ENCODE results near the gene KRT7.

The KRT7 gene

GRCh38 chr12:52232674-52233461 is at the start of gene KRT7:
Gene KRT7 (plus strand): TSS chr12:52233243. CDS start chr12:52233297, 54 bp downstream.
- no peak for DNase-seq (ENCODE audit: low read depth in 2 of 2)

- no peak for DNase-seq (ENCODE audit: low read depth in 2 of 2)
Measured at GRCh38 chr12:52183544-52183910, 49.5 kb upstream of the KRT7 start.

DNA sequence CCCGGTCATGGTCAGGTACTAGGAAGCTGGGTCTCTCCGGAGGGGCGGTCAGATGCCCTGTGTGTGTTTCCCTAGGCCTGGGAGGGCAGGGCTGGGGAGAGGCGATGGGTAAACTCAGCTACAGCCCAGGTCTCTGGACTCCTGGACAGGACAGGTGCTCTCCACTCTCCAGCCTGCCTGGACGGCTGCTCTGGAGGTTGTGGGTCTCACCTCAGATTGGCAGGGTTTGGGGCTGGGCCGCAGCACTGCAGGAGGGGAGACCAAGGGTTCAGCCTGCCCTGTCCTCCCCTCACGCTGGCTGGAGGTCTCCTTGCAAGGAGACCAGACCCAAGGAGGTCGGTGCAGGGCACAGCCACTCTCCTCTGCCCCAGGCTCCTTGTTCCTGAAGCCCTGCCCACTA is 49.1 kb upstream of the KRT7 start:
- DNase-seq (ENCODE audit: low read depth in 2 of 2): no peak

DNA sequence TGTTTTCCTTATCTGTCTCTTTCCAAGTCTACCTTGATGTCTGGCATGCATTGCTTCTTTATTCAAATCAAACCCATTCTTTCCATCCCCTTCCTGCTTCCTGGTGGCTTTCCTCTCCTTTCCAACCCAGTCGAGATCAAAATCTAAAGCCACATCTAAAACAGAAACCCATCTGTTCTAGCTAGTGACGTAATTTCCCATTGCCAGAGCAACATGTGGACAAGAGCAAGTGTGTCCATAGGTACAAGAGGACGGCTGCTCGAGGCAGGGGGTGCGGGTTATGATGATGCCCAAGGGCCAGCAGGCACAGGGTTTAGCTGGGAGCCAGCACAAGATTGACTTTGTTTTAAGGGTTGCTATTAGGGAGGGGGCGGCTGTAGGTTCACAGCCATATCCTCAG is 48.2 kb upstream of the KRT7 start:
- DNase-seq (ENCODE audit: low read depth in 2 of 2): no peak

DNA sequence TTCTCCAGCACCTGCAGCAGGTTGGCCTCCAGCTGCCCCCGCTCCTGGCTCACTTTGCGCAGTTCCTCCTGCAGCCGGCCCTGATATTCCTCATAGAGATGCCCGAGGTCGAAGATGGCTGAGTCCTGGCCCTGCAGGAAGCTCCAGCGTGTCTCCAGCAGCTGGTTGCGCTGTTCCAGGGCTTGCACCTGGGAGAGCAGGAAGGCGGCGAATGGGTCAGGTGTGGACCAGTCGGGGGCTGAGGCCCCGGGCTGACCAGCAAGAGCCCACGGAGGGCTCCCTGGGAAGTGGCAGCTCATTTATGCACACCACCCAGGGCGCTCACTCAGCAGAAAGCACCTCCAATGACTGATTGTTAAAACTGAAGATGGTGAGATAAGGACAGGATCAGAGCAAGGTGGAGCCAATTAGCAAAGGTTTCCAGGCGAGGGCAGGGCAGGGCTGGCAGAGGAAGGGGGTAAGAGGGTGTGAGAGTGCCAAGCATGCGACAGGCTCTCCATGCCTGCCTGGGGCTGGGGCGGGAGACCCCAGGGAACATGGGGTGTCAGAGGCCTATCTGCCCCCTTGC is 47.6 kb upstream of the KRT7 start:
- no peak for DNase-seq (ENCODE audit: low read depth in 2 of 2)

DNA sequence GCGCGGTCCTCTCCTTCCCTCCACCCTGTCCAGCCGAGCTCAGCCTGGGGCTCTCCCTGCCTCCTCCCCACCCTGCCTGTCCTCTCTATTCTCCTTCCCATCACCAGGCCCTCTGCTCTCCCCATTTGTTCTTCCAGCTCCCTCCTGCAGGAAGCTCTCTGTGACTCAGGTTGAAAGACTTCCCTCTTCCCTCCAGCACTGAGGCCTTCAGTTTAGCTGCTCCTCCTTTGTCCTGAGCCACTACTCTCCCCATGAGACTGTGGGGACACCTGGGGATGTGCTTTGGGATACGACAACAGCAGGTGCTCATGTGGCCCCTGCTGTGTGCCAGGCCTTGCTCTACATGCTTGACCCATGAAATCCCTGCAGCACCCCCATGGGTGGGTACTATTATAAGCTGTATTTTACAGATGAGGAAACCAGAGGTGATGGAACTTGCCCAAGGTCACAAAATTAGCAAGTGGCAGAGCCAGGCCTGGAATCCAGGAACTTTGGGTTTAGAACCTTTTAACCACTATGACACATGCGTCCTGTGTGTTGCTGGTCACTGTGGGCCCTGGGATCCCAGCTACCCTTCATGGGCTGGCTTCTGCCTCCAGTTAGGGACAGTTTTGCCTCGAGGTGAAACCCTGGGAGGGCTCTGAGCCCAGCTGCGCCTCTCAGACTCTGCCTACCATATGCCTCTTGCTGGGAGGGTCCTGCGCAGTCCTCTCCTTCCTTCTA is 46.8 kb upstream of the KRT7 start:
- DNase-seq (ENCODE audit: low read depth in 2 of 2): no peak

- DNase-seq (ENCODE audit: low read depth in 2 of 2): no peak
Measured at GRCh38 chr12:52187206-52187605, 45.8 kb upstream of the KRT7 start.

GRCh38 chr12:52187640-52188039 is 45.4 kb upstream of the KRT7 start:
- no peak for DNase-seq (ENCODE audit: low read depth in 2 of 2)

DNA sequence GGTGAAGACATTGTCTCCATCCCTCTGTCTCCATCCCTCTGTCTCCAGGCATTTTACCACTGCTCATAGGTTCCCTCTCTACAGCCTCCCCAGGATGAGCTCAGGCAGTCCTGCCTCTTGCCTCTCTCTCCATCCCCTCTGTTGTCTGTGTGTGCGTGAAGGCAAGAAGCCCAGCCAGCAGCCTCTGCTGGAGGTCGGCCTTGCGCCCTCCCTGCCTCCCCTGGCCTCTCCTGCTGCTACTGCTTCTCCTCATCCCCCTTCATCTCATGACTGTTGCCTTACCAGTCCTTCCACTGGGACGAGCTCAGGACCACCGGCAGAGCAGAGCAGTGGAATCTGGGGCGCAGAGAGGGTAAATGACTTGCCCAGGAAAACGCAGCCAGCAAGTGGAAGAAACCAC is 44.4 kb upstream of the KRT7 start:
- DNase-seq (ENCODE audit: low read depth in 2 of 2): no peak

DNA sequence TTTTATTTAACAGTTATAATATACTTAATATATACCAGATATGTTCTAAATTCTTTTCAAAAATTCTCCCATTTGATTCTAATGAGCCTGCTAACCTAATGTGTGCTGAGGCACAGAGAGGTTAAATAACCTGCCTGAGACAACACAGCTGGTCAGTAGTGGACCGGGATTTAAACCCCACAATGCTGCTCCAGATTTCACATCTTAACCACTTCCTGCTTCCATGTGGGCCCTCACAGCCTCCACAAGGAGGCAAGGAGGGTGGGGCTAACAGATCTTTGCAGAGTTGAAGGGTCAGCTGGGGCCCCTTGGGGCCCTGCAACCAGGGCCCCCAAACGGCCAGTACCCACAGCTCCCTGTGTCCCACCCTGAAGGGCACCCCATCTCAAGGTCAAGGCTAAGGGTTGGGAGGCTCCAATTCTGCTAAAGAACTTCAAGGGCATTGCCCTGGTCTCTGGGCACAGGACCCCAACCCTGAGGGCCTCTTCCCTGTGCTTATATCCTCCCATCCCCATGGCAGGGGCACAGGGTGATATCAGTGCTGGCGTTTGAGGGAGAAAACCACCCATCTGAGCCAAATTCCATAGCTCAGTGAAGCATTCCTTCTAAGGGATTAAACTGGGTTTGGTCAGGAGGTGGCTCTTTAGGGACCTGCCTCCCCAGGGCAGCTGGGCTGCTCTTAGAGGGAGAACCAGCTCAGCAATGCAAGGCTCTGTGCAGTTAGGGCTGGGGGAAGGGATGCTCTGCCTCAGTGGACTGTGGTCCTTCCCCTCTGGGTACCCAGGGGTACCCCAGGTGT is 43.5 kb upstream of the KRT7 start:
- no peak for DNase-seq (ENCODE audit: low read depth in 2 of 2)

- DNase-seq (ENCODE audit: low read depth in 2 of 2): no peak
Measured at GRCh38 chr12:52190860-52191729, 41.9 kb upstream of the KRT7 start.

DNA sequence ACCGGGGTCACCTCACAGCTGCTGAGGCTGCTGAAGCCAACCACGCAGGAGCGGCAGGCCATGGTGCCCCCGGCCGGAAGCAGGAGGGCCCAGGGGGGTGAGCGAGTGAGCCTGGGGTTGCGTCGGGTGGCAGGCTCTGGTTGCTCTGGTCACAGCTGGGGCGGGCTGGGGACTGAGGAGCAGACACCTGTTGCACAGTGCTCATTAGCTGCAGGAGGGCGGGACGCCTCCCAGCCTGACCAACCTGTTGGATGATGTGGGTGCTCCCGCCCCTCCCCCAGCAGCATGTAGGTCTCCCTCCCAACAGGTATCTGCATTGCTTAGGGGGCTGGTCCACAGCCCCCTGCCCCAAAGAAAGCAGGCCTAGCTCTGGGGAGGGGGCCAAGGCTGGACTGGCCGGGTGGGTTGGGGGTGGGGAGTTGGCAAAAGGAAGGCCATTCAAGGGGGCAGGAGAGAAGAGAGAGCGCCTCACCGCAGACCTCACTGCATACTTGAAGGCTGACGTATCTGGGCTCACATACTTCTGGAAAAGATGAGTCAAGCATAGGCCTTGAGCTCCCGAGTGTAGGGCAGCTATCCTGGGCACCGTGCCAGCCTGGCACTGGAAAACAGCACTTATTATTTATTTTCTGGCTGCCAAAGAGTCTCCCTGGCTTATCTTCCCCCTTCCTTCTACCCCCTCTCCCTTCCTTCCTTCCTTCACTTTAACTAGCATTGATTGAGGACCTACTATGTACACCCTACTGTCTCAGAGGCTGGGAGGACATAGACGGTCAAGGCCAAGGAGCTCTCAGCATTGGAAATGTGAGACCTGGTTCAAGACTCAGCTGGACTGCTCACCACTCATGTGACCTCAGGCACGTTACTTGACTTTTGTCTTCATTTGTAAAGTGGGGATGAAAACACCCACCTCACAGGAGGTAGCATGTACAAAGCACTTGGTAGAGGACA is 40.9 kb upstream of the KRT7 start, which contains the start of gene KRT80:
KRT80 (minus strand) TSS at position 174 of the 951 bp plus-strand sequence; CDS start at position 62, 112 bp downstream.
- DNase-seq (ENCODE audit: low read depth in 2 of 2): peak; percentile 13 to 19

DNA sequence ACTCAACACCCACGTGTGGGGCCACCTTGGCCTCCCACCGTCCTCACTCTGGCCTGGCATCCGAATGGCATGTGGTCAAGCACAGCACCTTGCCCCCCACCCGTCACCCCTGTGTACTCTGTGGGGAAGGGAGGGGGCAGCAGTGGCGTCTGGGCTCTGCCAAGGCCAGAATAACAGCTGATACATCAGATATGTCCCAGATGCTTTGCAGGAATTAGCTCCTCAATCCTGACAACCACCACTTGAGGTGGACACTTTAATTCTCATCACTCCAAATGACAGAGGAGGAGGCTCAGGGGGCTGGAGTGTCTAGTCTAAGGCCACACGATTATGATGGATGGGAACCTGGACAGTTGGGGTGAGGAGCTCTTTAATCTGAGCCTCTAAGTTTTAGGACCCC is 39.5 kb upstream of the KRT7 start:
- no peak for DNase-seq (ENCODE audit: low read depth in 2 of 2)

DNA sequence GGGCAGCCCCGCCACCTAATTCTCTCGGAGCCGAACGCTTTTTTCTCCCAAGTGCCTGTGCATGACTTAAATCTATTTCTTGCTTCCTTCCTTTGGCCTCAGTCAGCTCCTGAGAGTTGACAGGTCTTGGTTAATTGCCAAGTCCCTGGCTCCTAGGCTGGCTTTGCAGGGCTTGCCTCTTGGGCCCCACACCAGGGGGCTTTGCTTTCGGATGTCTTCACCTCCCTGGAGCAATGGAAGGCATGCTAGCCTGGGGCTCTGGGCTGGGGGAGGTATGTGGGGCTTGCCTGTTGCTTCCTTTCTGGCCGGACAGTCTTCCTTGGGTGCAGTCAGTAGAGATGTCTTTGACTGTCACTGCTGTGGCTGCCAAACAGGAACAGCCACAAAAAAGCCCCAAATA is 39.1 kb upstream of the KRT7 start:
- DNase-seq (ENCODE audit: low read depth in 2 of 2): no peak

- no peak for DNase-seq (ENCODE audit: low read depth in 2 of 2)
Measured at GRCh38 chr12:52195065-52195730, 37.8 kb upstream of the KRT7 start.

- DNase-seq (ENCODE audit: low read depth in 2 of 2): no peak
Measured at GRCh38 chr12:52197371-52198231, 35.4 kb upstream of the KRT7 start.

DNA sequence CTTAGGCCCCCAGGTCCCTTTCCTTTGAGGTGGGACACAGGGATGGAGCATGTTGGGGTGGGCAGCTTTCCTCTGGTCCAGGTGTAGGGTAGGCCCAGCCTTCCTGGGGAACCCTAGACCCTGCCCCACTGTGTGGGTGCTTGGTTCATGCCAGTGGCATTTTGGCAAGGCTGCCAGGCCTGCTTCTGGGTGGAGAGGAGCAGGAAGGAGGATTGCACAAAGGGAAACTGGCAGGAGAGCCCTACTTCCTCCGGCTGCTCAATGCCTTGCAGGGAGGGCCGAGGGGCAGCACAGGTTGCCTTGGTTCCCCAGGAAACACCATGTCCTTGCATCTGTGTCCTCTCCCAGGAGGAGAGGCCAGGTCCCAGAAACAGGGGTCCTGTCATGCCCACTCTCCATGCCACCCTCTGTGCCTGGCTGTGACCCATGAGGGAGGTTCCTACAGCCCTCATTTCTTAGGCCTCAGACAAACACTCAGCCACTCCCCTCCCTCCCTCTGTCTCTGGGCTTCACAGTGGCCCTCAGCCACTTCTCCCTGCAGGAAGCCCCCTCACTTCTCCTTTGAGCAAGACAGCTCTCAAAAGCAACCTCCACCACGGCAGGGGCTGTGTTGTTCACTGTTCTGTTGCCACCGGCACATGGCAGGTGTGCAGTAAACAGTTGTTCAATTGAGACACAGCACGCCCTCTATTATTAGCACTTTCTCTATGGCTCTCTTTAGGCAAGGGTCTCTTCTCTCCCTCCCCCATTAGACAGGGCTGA is 34.4 kb upstream of the KRT7 start:
- DNase-seq (ENCODE audit: low read depth in 2 of 2): no peak
